Fibroblast of skin of abdomen (primary cell): ENCODE results near the gene DNAJC7.

Experiments used
- DNase-seq: peaks from one replicate; pipeline ENCODE4 v3.0.0-alpha.2; 2013

Gene DNAJC7

DNA sequence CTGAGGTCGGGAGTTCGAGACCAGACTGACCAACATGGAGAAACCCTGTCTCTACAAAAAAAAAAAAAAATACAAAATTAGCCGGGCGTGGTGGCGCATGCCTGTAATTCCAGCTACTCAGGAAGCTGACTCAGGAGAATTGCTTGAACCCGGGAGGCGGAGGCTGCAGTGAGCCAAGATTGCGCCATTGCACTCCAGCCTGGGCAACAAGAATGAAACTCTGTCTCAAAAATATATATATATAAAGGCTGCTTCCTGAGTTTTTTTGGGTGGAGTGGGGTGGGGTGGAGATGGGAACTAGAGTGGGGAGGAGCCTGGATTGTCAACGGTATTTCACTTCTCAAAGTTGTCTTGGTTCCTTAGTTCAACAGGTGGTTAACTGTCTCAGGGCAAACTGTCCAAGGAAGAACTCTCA lies 7.0 kb downstream of the DNAJC7 start:
- peak; percentile 25 for DNase-seq

- DNase-seq: no peak
Observed at GRCh38 chr17:42009170-42009569, 8.1 kb downstream of the DNAJC7 start.

DNA sequence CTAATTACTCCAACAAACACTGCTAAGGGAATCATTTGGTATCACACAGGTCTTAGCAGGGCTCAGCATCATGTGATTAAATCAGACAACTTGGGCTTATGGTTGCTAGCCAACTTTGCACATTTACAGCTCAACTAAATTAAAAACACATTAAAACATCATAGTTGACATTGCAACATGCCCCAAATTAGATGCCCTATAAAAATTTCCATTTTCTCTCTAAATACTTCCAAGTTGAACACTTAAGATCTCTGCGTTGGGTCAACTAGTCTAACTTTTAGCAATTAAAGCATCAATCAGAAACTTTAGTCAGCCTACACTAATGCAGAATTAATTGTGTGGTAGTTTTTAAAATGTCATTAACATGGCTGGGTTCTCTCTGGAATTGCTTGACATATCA lies 12.1 kb downstream of the DNAJC7 start:
- DNase-seq: peak; percentile 44

- peak; percentile 12 for DNase-seq
Observed at GRCh38 chr17:42002792-42003301, 14.4 kb downstream of the DNAJC7 start.

- DNase-seq: no peak
Observed at GRCh38 chr17:42002175-42002791, 15.0 kb downstream of the DNAJC7 start.

DNA sequence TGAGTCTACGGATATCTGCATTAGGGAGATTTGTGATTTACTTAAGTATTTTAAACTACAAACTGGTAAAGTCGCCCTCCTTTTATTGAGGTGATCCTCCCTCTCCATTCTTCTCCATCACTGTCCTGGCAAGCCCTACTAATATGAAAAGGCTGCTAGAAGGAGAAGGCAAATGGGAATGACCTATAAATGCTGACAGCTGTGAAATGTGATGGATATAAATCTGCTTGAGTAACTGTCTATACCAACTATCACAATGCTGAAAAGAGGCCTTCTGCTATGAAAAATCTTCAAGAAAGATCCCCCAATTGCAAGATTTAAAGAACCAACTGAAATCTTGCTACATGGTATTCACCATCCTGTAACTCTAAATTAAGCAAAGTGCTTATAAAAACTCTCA lies 15.5 kb downstream of the DNAJC7 start:
- DNase-seq: no peak

GRCh38 chr17:42000413-42001133 lies 16.7 kb downstream of the DNAJC7 start:
- no peak for DNase-seq

DNA sequence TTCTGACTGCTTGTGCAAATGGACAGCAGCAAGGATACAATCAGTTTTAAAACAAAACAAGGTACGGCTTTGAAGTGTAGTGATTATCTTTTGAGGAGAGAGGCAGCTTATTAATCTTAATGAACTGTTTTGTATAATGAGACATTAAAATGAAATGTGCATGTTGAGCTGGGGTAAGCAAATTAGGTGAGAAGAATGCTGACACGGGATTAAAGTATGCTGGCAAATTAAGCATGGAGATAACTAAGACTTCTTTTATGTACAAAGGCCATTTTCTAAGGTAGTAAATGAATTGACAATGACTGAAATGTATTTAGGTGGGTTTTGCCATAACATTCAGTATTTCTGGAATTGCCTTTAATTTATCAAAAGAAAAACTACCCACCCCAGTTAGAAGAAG lies 18.7 kb downstream of the DNAJC7 start:
- DNase-seq: no peak

- no peak for DNase-seq
Observed at GRCh38 chr17:41996855-41997164, 20.4 kb downstream of the DNAJC7 start.

- DNase-seq: no peak
Observed at GRCh38 chr17:41992576-41992975, 24.7 kb downstream of the DNAJC7 start.

GRCh38 chr17:41989702-41990419 lies 27.4 kb downstream of the DNAJC7 start:
- DNase-seq: no peak

GRCh38 chr17:41988418-41988817 lies 28.8 kb downstream of the DNAJC7 start:
- DNase-seq: no peak

DNA sequence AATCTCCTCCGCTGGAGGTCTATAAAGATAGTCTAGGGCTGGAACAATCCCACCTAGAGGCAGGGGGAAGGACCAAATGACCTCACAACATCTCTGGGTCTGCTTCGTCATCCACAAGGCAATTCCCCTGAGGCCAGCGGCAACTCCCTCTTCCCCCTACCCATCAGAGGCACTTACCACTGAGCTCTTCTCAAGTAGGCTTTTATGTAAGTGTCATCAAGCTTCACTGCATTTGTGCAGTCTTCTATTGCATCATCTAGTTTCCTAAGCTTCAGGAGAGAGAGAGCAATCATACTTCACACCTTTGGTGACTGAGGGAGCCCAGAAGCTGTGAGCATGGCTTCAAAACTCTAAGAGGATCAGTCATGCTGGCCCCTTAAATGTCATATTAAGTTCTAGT lies 29.6 kb downstream of the DNAJC7 start:
- no peak for DNase-seq

GRCh38 chr17:41986634-41987033 lies 30.6 kb downstream of the DNAJC7 start:
- no peak for DNase-seq

GRCh38 chr17:41985919-41986318 lies 31.3 kb downstream of the DNAJC7 start:
- DNase-seq: no peak

DNA sequence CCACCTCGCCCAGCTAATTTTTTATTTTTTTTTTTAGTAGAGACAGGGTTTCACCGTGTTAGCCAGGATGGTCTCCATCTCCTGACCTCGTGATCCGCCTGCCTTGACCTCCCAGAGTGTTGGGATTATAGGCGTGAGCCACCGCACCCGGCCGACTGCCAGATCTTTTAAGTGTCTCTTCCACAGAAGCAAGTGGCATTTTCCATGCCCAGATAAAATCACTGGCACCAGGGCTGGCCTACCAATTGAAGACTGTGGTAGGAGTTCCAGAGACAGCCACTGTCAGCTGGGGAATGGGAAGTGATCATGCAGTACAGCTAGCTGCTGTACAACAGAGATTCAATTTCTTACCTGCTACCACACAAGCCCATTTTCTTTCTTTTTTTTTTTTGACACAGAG lies 32.8 kb downstream of the DNAJC7 start:
- no peak for DNase-seq

- DNase-seq: no peak
Observed at GRCh38 chr17:41982026-41982760, 35.0 kb downstream of the DNAJC7 start.

- DNase-seq: no peak
Observed at GRCh38 chr17:41977991-41978390, 39.2 kb downstream of the DNAJC7 start.

DNA sequence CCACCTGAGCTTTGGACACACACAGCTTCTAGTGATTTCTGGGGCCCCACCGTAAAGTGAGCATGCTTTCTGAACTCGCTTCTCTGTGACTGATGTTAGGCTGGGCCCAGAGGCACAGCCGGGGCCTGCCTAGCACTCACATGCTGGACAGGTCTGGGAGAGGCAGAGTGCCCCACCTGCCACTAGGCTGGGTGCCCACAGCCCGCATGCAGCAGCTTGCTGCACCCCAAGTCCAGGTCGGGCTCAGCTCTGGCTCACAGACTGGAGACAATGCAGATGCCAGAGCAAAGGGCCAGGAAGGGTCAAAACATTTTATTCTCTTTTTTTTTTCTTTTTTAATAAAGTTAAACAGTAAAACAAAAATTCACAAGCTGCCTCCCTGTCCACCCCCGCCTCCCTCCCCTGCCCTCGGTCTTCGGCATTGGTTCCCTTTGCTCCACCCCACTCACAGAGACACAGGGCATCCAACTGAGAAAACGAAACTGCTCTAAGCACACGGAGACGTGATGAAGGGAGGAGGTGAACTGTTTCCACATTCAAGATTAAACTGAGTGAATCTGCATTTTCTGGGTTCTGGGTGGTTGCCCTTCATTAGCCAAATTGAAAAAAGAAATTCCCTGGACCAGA lies 41.0 kb downstream of the DNAJC7 start:
- DNase-seq: no peak

DNA sequence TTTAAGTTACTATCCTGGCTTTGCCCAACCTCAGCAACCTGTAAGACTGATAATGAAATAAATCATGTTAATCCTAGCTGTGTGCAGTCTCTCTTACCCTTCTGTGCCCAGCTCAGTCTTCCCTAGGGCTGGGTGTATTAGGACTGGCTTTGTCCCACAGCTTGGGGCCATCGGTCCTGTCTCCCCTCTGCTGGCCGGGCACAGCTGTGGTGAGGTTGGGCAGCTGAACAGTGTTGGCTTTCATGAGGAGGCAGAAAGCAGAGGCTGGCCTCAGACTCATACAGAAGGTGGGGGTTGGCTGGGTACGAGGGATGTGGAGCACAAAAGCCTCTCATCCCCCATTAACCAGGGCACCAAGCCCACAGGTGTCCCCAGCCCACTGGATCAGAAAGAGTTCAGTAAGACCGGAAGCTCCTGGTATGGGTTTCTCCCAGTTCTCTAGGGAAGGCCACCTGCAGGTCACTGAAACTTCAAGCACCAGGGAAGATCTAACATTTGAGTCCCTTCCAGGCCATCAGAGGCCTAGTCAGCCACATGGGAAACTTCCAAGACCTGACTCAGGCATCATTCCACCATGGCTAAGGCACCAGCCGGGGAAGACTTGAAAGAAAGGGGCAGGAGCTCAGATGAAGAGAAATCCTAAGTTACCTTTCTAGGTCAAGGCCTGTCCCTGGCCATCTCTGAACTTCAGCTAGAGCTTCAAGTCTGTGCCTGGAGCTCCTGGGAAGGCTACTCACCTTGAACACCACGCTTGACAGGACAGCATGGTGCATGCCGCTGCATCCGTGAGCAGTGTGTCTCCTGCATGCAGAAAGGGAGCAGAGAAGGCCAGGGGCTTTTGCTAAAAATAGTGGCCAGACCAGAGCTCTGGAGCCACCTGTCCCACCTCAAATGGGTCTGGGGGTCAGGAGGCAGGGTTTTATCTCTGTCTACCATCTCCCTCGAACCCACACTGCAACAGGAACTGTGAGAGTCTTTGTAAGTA lies 41.8 kb downstream of the DNAJC7 start:
- no peak for DNase-seq

DNA sequence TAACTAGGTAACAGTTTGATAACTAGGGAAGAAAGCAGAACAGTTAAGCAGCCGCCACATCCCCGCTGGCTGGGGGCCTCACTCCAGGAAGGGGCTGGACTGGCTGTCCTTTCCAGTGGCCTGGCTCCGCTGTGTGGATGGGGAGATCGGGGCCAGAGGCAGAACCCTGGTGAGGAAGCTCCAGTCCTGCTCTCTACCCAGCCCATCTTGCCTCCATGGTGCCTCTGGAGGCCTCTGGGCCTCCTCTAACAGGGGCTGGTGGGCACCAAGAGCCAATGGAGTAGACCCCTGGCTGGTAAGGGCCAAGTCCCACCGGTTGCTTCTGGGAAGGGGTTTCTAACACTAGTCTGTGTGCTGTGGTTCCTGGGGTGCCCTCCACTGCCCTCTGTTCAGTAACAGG lies 42.6 kb downstream of the DNAJC7 start:
- no peak for DNase-seq
